Hepatic stellate cell (primary cell): ENCODE data around the gene NRP1.

Source experiments
- DNase-seq: peaks from one replicate; pipeline ENCODE4 v3.0.0; 2011; ENCODE audit warnings: low spot score

The NRP1 gene

DNA sequence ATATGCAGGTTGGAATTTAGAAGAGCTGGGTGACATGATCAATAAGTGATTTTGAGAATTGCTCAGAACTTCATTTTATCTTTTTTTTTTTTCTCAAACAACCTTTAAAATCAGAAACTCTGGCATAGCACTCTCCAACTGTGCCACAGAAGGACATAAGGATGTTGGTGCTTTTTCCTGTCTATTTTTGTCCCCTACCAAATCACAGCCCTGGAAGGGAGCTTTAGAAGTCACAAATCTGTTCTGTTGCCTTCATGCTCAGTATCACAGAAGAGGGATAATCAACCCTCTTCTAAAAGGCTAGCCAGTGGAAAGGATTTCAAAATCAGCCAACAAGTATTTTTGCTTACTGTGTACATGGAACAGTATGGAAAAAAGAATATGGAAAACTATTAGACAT is 14.8 kb upstream of the NRP1 start:
- no peak for DNase-seq

DNA sequence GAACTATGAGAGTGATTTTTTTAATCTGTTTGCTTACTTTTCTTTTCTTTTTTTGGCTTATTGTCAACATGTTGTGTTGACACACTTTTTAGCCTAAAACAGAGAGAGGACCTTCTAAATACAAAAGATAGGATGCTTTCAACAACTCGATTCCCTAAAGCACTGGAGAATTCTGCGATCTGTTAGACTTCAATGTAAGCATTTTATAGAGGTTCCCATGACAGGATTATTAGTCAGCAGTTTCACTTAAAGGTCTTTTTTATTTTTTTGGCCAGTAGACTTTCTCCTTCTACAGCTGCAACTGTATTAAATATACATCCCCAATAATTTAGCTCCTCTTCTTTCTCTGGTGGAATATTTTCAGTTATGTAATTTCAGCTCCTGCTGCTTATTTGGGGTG is 12.7 kb upstream of the NRP1 start:
- DNase-seq, result no peak

- no peak for DNase-seq
Observed at GRCh38 chr10:33345236-33345635, 10.8 kb upstream of the NRP1 start.

DNA sequence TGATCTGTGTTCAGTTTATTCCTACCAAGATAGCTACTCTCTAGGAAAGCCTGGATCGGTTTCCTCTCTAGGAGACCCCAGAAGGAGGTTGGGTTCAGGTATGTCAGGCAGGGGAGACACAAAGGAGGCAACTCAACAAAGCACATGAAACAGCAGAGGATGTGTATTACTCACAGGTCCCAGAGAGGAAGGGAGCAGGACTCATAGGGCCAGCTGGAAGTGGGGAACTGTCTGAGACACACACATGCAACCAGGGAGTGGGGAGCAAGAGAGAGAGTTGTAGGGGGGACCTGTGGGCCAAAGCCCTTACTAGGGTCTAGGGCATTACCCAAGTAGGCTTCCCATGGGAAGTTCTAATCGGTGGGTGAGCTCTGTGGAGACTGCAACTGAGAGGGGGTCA is 10.2 kb upstream of the NRP1 start:
- no peak for DNase-seq

DNA sequence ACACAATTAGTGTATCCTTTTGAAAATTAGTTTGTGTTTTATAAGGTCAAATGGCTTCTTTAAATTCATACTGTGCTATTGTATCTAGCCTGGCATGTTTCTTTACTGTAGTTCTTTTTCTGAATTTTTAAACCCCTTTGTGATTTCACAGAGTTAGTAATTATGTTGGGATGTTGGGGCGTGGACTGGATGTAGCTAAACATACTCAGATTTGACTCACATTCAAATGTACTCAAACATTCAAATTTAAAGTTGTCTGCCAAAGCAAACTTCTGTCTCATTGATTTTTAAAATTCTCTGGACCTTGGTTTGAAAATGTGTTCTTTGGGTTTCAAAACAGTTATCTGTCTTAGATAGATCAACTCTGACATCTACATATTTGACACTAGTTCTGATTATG is 7.2 kb upstream of the NRP1 start:
- DNase-seq, result no peak

DNA sequence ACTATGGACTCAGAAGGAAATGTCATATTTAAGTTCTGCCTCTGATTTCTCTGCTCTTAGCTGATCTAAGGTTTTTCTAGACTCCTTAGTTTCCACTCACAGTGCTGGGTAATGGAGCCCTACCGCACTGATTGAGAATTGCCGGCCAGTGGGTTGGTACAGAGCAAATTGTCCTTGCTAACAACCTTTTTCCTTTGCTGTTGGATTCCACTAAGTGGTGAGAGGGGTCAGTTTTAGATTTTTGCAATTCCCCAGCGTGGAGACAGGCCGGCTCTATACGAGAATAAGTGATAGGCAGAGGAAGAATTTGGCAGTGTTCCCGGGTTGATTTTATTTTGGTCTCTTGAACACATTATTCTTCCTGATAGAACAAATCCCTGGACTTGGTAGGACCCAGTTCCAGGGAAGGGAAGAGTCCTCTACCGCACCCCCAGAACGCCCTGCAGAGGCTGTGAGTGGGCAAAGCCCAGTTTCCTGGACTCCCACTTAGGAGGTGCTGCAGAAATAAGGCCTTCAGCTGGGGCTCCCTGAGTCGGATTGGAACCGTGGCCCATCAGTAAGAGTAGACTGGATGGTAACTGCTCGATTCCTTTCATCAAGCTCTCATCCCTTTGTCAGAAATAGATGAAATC is 3.0 kb upstream of the NRP1 start:
- DNase-seq, result peak; percentile 53

GRCh38 chr10:33336582-33337325 is 2.3 kb upstream of the NRP1 start:
- DNase-seq, result no peak

- DNase-seq, result peak; percentile 54
Observed at GRCh38 chr10:33335801-33336581, 1.5 kb upstream of the NRP1 start.

DNA sequence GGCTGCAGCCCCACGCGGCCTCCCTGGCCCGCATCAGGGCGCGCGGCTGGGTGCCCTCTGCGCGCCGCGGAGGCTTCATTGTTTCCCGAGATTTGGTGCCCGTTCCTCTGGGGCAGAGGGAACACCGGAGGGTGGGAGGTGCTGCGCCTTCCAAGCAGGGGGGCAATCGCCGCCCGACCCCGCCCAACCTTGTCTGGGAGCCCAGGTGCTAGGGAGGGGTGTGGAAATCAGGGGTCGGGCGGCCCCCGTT is 1.0 kb upstream of the NRP1 start:
- DNase-seq, result no peak

DNA sequence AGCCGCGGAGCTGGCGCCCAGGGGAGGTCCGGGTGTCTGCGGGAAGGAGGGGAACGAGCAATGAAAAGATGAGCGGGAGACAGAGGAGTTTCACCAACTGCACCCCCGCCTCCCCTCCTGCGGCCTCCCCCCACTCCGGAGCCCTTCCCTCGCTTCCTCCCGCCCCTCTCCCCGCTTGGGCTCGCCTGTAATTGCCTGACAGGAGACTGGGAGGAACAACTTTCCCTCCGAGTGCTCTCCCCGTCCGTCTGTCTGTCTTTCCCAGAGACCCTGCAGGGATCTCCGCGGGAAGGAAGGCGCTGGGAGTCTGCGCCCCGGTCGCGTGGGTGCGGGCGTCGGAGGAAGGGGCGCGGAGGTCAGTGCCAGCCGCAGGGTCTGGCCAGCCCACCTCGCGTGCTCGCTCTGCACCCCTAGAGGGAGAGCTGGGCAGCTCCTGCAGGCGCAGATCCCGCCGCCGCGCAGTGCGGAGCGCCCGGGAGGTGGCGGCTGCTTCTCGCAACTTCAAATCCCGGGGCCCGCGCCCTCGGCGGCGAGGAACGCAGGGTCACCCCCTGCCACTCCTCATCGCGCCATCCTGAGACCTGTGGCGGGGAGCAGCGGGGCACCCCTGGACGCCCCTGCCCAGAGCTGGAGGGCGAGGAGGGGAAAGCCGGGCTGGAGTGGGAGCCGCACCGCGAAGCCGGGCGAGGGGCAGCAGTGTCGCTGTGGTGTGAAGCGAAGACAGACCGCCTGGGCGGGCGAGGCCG is 511 bp upstream of the NRP1 start:
- DNase-seq, result peak; percentile 85

- DNase-seq, result no peak
Observed at GRCh38 chr10:33333260-33334101, 986 bp downstream of the NRP1 start.

- DNase-seq, result no peak
Observed at GRCh38 chr10:33332183-33333065, 2.0 kb downstream of the NRP1 start.

- no peak for DNase-seq
Observed at GRCh38 chr10:33331379-33331694, 3.1 kb downstream of the NRP1 start.

DNA sequence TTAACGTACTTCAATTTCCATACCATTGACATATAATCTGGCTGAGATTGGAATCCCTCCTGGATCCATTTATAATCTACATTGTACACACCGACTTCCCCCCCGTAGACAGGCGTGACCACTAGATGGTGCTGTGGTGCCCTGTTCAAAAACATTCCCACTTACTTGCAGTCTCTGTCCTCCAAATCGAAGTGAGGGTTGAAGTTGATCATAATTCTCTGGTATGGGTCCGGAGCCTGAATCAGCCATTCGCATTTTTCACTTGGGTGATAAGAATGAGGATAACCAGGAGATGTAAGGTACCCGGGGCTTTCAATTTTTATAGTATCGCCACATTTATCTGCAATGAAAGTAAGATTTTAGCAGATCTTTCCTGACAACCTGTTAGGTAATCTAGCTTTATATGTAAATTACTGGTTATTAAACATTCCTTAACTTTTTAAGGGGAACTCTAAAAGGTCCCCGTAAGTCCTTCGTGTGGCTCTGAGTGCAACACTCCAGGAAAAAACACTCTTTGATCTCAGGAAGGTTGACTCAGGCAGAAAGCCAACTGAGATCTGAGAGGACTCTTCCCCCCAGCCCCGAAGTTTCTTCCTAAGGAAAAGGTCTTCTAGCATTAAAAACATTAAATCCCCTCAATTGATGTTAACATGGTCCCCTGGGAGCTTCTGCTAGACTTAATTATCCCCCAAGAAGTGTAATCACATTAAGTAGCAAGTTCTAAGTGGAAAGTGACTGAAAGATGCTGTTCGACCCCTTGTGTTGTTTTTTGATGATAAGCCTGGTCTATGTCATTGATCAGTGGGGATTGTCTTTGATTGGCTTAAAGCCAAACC is 3.7 kb downstream of the NRP1 start:
- peak; percentile 64 for DNase-seq

- no peak for DNase-seq
Observed at GRCh38 chr10:33329178-33329577, 5.3 kb downstream of the NRP1 start.

GRCh38 chr10:33328253-33328652 is 6.2 kb downstream of the NRP1 start:
- DNase-seq, result no peak

DNA sequence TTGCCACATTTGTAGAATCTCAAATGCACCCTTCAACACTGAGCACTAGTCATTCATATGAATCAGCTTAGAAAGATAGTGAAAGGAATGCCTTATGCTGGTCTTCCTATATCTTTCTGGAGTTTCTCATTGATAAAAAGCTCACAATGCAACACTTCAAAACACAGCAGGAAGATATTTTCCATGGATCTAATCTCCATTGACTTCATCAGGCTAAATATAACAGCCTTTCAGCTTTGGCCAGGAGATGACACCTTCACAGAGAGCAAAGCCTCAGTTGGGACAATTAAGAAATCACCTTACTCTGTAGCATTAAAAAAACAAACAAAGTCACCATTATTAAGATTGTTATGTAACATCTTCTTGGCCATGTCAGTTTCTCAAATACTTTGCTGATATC is 6.7 kb downstream of the NRP1 start:
- DNase-seq, result no peak

DNA sequence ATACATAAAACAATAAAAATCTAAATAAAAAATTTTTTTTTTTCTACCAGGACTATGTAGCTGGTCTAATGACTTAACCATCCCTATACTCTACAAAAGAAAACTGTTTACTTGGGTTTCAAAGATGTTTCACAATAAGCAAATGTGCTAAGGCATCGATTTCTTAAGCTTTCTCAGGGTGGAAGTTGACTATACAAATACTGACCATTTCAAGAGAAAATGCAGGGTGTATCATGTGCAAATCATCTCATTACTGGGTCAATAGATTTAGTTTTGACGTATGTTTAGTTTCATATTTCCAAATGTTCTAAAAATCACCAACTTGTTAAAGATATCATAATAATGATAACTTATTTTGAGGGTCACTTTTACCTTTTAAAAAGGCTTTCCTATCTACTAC is 7.5 kb downstream of the NRP1 start:
- DNase-seq, result no peak

DNA sequence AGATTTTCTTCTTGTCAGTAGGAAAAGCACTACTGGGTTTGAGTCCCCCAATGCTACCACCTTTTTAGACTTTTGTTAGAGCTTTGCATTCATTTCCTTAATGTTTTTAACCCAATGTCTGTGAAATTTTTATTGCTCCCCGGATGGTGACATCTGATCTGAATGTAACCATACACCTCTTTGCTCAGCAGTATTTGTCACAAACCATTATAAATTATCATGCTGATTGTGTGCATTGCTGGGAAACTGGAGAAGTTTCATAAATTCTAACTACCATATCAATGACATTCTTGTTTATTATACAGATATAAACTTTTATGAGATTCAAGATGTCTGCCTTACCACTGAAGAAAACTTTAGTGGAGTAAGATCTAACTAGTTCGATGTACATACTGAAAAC is 8.5 kb downstream of the NRP1 start:
- DNase-seq, result no peak

DNA sequence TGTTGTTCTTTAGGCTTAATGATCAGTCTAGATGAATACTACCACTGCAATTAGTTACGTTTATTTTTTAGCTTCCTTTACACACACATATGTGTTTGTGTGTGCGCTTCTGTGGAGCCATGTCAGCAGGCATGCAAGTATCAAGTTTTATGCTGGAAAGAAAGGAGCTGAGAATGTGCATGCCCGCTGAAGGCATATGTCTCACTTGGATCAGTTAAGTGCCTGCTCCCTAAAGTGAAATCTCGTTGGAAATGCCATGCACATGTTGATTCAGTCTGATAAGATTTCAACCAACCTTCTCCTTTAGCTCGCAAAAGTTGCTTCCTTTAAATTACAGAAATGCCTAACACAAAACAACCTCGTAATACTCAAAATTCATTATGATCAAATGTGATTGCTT is 10.7 kb downstream of the NRP1 start:
- no peak for DNase-seq
